PC-3 (cell line): ENCODE measurements around the gene AKR1C1.

Source experiments
- CTCF ChIP-seq: fragments of 300-600 bp; sonication (generic); conservative IDR thresholded peaks from 2 replicates; pipeline ENCODE4 v1.5.1; 2017; ENCODE audit warnings: antibody characterized with exemption, low read depth, mild to moderate bottlenecking, low read length
- EZH2 ChIP-seq: fragments of 300-600 bp; sonication (generic); IDR thresholded peaks from one replicate; pipeline ENCODE4 v1.6.1; 2017; ENCODE audit warnings: antibody characterized with exemption, mild to moderate bottlenecking, low read length; ENCODE audit not compliant: unreplicated experiment
- EZH2phosphoT487 ChIP-seq: fragments of 300-600 bp; sonication (generic); IDR thresholded peaks from 2 replicates; pipeline ENCODE4 v1.6.1; 2018; ENCODE audit warnings: mild to moderate bottlenecking, antibody characterized with exemption, low read length, borderline replicate concordance

GRCh38 chr10:4926400-4926799 is 36.8 kb upstream of the AKR1C1 start:
- TF ChIP-seq CTCF (no peak), EZH2phosphoT487 (no peak), EZH2 (no peak)
